BJ (cell line): Measurements from ENCODE around the gene A4GNT. TPM values are rescaled to one million over a fixed set of nuclear protein-coding genes. Genes with fewer than 3 reads are reported as not detected.

ENCODE experiments used
- CTCF ChIA-PET: fragments of 350-600 bp; formaldehyde crosslinking; extraction: SDS; loops from one replicate; lab custom pipeline; 2021; ENCODE audit warnings: antibody characterized with exemption, inconsistent platforms; lab: Yijun Ruan, JAX
- POLR2A ChIA-PET: fragments of 300-600 bp; sonication (Branson Sonifier 250); formaldehyde crosslinking; extraction: SDS; loops from one replicate; lab custom pipeline; 2021; ENCODE audit warnings: antibody characterized with exemption; lab: Charles Lee
- DNase-seq: peaks from one replicate; pipeline ENCODE4 v3.0.0-alpha.2; 2011; ENCODE audit warnings: low read depth
- H3K27me3 ChIP-seq: 2 replicates; pipeline ENCODE4 v1.6.0; 2011; ENCODE audit warnings: low read length; ENCODE audit not compliant: control insufficient read depth, insufficient read depth
- H3K36me3 ChIP-seq: 2 replicates; pipeline ENCODE4 v1.5.1; 2011; ENCODE audit warnings: low read length; ENCODE audit not compliant: control insufficient read depth, insufficient read depth
- H3K4me3 ChIP-seq: 2 replicates; pipeline ENCODE4 v1.5.1; 2011; ENCODE audit warnings: low read depth, mild to moderate bottlenecking, control low read depth, low read length
- CTCF ChIP-seq: IDR thresholded peaks from 2 replicates; pipeline ENCODE4 v1.5.1; 2011; ENCODE audit warnings: low read depth, mild to moderate bottlenecking, control low read depth, inconsistent platforms, low read length, moderate library complexity; ENCODE audit not compliant: insufficient read depth
- polyA plus RNA-seq: library from polyadenylated mRNA; depleted of rRNA; stranded (reverse); fragments of >200 nt; gene quantifications from 2 replicates; pipeline ENCODE4 v1.2.3, GENCODE V29; 2011

Gene A4GNT
- polyA plus RNA-seq, 1 experiment = not detected

GRCh38 chr3:138140940-138141339, 8.8 kb upstream of the A4GNT start:
- no peak overlapping the region for H3K4me3 ChIP-seq
- no peak for DNase-seq
- no peaks in the 10 kb centered on the region for H3K36me3 ChIP-seq
- H3K27me3 ChIP-seq = no peaks in the 10 kb centered on the region
- no peak for TF ChIP-seq CTCF
- POLR2A ChIA-PET = interaction anchor here (0.7 kb wide), 1 partner anchor 10 kb away, joined by 4 read pairs; no protein-coding TSS in a partner anchor
- CTCF ChIA-PET = interaction anchor here (0.7 to 1.6 kb wide), 2 partner anchors 21 to 119 kb away, joined by 3 read pairs; no protein-coding TSS in a partner anchor

GRCh38 chr3:138139691-138140090, 7.5 kb upstream of the A4GNT start:
- Histone ChIP-seq H3K4me3 (no peak overlapping the region), H3K27me3 (no peaks in the 10 kb centered on the region), H3K36me3 (no peaks in the 10 kb centered on the region)
- ChIA-PET POLR2A (no interaction called here), CTCF (no interaction called here)
- TF ChIP-seq CTCF = no peak
- DNase-seq = no peak

- POLR2A ChIA-PET = no interaction called here
- CTCF ChIA-PET = no interaction called here
- TF ChIP-seq CTCF = no peak
Observed at GRCh38 chr3:138137861-138138260, 5.7 kb upstream of the A4GNT start.

GRCh38 chr3:138136201-138136600, 4.0 kb upstream of the A4GNT start:
- Histone ChIP-seq H3K4me3 (no peak overlapping the region), H3K36me3 (no peaks in the 10 kb centered on the region), H3K27me3 (no peaks in the 10 kb centered on the region)
- ChIA-PET CTCF (interaction anchor here (0.6 kb wide), 1 partner anchor 13 kb away, joined by 3 read pairs; no protein-coding TSS in a partner anchor), POLR2A (no interaction called here)
- no peak for DNase-seq
- TF ChIP-seq CTCF = no peak

More at GRCh38 chr3:138137861-138138260, 5.7 kb upstream of the A4GNT start:
- Histone ChIP-seq H3K36me3 (no peaks in the 10 kb centered on the region), H3K27me3 (no peaks in the 10 kb centered on the region), H3K4me3 (no peak overlapping the region)
- DNase-seq = no peak

GRCh38 chr3:138135833-138136194, 3.6 kb upstream of the A4GNT start:
- Histone ChIP-seq H3K27me3 (no peaks in the 10 kb centered on the region), H3K4me3 (no peak overlapping the region), H3K36me3 (no peaks in the 10 kb centered on the region)
- ChIA-PET CTCF (no interaction called here), POLR2A (no interaction called here)
- DNase-seq = no peak
- no peak for TF ChIP-seq CTCF
